Ovary (tissue), 1 donor: ENCODE measurements around the gene PAPOLA.

Experiments
- EP300 ChIP-seq: sonication (generic); formaldehyde crosslinking; IDR thresholded peaks from one replicate; pipeline ENCODE4 v1.6.1; 2017; ENCODE audit warnings: antibody characterized with exemption
- POLR2A ChIP-seq: fragments of 450-650 bp; IDR thresholded peaks from one replicate; pipeline ENCODE4 v1.6.1; 2017; ENCODE audit warnings: antibody characterized with exemption, mild to moderate bottlenecking, moderate library complexity

- TF ChIP-seq EP300, result no peak
- no peak for TF ChIP-seq POLR2A
Measured at GRCh38 chr14:96512122-96512521, 9.9 kb downstream of the PAPOLA start.
